Measurements from ENCODE around the gene ITGB6. TPM values are rescaled to one million over a fixed set of nuclear protein-coding genes. Genes with fewer than 3 reads are reported as not detected.
A peak's percentile ranks its signal among the peaks of the same experiment; 100 is the strongest.
"Not testable (repeated sequence)": the region's sequence is repeated elsewhere in the genome, so short reads cannot be mapped to it uniquely, and the experiment has no call there.

Gene ITGB6
- total and polyA plus RNA-seq, 4 experiments from 2014 or later = not detected

DNA sequence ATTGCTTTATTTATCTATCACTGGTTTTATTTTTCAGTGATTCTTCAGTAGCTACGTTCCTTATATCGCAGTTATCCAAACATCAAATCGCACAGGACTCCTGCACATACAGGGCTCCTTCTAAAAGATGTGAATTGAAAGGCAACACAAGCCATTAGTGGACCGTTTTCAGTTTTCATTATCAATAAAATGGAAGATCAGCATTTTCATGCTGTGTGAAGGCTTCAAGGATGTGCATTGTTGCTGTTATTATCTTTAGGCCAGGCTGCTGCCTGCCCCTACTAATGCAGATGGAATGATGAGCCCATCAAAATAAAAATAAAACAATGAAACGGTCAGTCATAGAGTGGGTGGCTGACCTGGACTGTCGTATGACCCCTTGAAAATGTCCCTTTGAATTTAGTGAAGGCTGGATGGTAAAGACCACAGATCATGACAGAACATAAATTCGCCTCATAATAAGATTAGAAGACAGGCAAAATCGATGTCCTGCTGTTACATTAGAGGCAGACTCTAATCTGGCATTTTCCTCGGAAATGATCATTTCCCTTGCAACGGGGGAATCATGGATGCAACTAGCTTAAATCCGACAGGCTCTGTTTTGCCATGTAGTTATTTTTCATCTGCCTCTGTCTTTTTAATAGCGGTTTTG, 32.9 kb downstream of the ITGB6 start:
- DNase-seq = no peak
- intact Hi-C loops (cut with micrococcal nuclease) = no loop called here
- Mint-ChIP-seq H3K4me3 (no peak overlapping the region), H3K4me1 (no peaks in the 10 kb centered on the region), H3K36me3 (no peaks in the 10 kb centered on the region), H3K27me3 (peaks cover 0 to 1% of the 10 kb centered on the region in 2 donors), H3K27ac (no peak overlapping the region), H3K9me3 (no peaks in the 10 kb centered on the region)
- H3K4me3 ChIP-seq (ENCODE audit: low read length in 2 of 2) = no peak overlapping the region
- H3K4me1 ChIP-seq (ENCODE audit: insufficient read depth, low read length) = no peaks in the 10 kb centered on the region
- H3K27ac ChIP-seq (ENCODE audit: low read depth, low read length) = no peak overlapping the region
- no peaks in the 10 kb centered on the region for H3K27me3 ChIP-seq (ENCODE audit: insufficient read depth, low read length)
- ChIA-PET CTCF (ENCODE audit: partially characterized antibody) (no interaction called here), POLR2A (ENCODE audit: partially characterized antibody) (no interaction called here)
- H3K9me3 ChIP-seq (ENCODE audit: control insufficient read depth in 1 of 2, low read length in 2 of 2) = no peaks in the 10 kb centered on the region
- H3K36me3 ChIP-seq (ENCODE audit: insufficient read depth, low read length) = no peaks in the 10 kb centered on the region

DNA sequence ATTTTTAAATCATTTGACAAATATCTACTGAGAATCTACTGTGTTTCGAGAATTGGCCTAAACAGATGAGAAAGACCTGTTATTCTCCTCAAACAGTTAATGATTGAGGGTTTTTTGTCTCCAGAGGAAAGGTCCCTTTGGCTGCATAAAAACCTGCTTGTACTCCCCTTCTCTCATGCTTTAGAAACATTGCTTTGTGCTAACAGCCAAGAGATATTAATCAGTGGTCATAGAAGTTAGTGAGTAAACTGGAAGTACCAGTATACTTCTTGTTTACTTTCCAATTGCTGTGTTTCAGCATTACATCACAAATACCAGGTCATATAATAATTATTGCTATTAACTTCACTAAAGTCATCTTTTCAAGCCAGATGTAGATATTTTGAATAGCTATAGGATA, 34.1 kb downstream of the ITGB6 start:
- Histone ChIP-seq H3K27ac (ENCODE audit: low read depth, low read length) (no peak overlapping the region), H3K36me3 (ENCODE audit: insufficient read depth, low read length) (no peaks in the 10 kb centered on the region), H3K27me3 (ENCODE audit: insufficient read depth, low read length) (no peaks in the 10 kb centered on the region), H3K9me3 (ENCODE audit: control insufficient read depth in 1 of 2, low read length in 2 of 2) (no peaks in the 10 kb centered on the region), H3K4me3 (ENCODE audit: low read length in 2 of 2) (no peak overlapping the region), H3K4me1 (ENCODE audit: insufficient read depth, low read length) (no peaks in the 10 kb centered on the region)
- no peak for DNase-seq
- ChIA-PET CTCF (ENCODE audit: partially characterized antibody) (no interaction called here), POLR2A (ENCODE audit: partially characterized antibody) (no interaction called here)
- H3K4me3 Mint-ChIP-seq = no peak overlapping the region
- H3K27ac Mint-ChIP-seq = no peak overlapping the region
- peaks cover 0 to 1% of the 10 kb centered on the region in 2 donors for H3K27me3 Mint-ChIP-seq
- no peaks in the 10 kb centered on the region for H3K9me3 Mint-ChIP-seq
- intact Hi-C loops (cut with micrococcal nuclease) = no loop called here
- no peaks in the 10 kb centered on the region for H3K36me3 Mint-ChIP-seq
- no peaks in the 10 kb centered on the region for H3K4me1 Mint-ChIP-seq

DNA sequence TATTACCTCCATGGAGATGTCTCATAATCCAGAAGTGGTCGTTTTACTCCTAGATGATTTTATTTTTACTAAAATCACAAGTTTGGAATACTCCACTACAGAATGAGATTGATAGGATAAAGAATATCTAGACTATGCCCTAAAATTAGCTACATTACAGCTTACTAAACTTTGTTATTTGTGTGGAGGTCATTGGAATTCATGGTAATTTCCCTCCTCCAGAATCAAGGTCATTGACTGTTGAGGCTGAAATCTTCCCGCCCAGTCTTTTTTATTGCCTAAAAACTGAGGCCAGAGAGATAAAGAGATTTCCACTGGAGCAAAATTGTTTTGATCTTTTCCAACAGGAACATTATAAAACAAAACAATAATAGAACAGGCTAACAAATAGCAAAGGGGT, 35.0 kb downstream of the ITGB6 start:
- Mint-ChIP-seq H3K4me1 (no peaks in the 10 kb centered on the region), H3K4me3 (no peak overlapping the region), H3K36me3 (no peaks in the 10 kb centered on the region), H3K27ac (no peak overlapping the region), H3K9me3 (no peaks in the 10 kb centered on the region), H3K27me3 (peaks cover 0 to 1% of the 10 kb centered on the region in 2 donors)
- Histone ChIP-seq H3K27ac (ENCODE audit: low read depth, low read length) (no peak overlapping the region), H3K4me3 (ENCODE audit: low read length in 2 of 2) (no peak overlapping the region), H3K9me3 (ENCODE audit: control insufficient read depth in 1 of 2, low read length in 2 of 2) (no peaks in the 10 kb centered on the region), H3K4me1 (ENCODE audit: insufficient read depth, low read length) (no peaks in the 10 kb centered on the region), H3K36me3 (ENCODE audit: insufficient read depth, low read length) (no peaks in the 10 kb centered on the region), H3K27me3 (ENCODE audit: insufficient read depth, low read length) (no peaks in the 10 kb centered on the region)
- intact Hi-C loops (cut with micrococcal nuclease) = no loop called here
- CTCF ChIA-PET (ENCODE audit: partially characterized antibody) = no interaction called here
- DNase-seq = no peak
- POLR2A ChIA-PET (ENCODE audit: partially characterized antibody) = no interaction called here

DNA sequence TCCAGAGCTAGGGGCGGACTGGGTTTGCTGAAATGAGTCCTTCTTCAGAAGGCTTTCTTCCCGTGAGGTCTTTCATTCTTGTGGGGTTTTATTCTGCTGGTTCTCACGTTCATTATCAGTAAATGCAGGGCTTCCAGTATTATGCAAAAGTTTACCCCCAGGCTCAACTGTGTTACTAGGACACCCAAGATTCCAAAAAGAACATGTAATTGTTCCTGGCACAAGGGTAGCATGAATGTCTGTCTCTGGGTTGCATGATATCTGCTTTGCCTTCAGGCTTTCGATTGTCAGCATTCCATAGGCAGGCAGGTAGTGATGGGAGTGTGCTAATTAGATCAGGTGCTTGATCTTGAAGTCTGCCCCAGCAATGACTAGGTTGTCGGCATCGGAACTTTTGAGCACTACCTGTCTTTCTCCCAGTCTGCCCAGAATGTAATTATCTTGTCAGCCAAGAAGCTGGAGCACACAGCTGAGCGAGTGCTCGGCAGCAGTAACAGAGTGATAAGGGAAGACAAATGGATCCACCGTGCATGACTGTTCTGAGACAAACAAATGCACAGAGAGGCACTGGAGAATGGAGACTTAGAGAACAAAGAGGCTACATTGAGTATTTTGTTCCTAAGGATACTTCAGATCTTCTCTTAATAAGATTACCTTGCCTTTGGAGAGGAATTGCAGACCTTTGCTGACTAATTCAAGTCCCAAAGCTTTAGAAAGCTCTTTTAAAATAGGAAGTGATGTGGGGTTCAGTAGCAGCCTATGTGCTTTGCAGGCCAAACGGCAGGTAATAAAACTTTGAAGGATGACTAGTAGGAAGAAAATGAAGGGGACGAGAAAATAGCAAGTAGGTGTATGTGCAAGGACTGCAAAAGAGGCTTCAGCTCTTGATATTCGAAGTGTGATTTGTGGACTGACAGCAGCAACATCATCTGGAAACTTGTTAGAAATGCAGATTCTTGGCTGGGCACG, 41.9 kb downstream of the ITGB6 start:
- CTCF ChIA-PET (ENCODE audit: partially characterized antibody) = no interaction called here
- H3K4me1 Mint-ChIP-seq = no peaks in the 10 kb centered on the region
- POLR2A ChIA-PET (ENCODE audit: partially characterized antibody) = no interaction called here
- H3K36me3 ChIP-seq (ENCODE audit: insufficient read depth, low read length) = no peaks in the 10 kb centered on the region
- H3K4me3 Mint-ChIP-seq = no peak overlapping the region
- intact Hi-C loops (cut with micrococcal nuclease) = no loop called here
- no peaks in the 10 kb centered on the region for H3K36me3 Mint-ChIP-seq
- peaks cover 3% of the 10 kb centered on the region for H3K27me3 ChIP-seq (ENCODE audit: insufficient read depth, low read length)
- H3K27me3 Mint-ChIP-seq = peaks cover 3 to 7% of the 10 kb centered on the region in 2 donors
- no peak overlapping the region for H3K4me3 ChIP-seq (ENCODE audit: low read length in 2 of 2)
- no peak overlapping the region for H3K27ac Mint-ChIP-seq
- peaks cover 0 to 4% (median 0%) of the 10 kb centered on the region in 8 donors for H3K9me3 Mint-ChIP-seq
- no peaks in the 10 kb centered on the region for H3K4me1 ChIP-seq (ENCODE audit: insufficient read depth, low read length)
- H3K27ac ChIP-seq (ENCODE audit: low read depth, low read length) = no peak overlapping the region
- no peaks in the 10 kb centered on the region for H3K9me3 ChIP-seq (ENCODE audit: control insufficient read depth in 1 of 2, low read length in 2 of 2)
- no peak for DNase-seq

DNA sequence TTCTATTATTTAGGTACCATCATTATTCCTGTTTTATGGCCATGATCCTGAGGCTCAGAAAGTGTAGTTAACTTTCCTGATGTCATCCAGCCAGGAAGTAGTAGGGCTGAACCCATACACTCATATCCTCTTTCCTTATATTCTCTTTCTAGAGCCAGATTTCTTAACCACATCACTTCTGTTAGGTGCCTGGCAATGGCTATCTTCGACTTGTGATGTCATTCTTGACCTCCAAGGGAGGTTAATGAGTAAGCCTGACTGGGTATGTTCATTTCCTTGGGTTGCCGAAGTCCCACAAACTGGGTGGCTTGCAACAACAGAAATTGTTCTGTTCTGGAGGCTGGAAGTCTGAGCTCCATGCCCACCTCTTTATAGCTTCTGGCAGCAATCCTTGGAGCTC, 43.4 kb downstream of the ITGB6 start:
- H3K9me3 Mint-ChIP-seq = peaks cover 0 to 4% (median 0%) of the 10 kb centered on the region in 8 donors
- intact Hi-C loops (cut with micrococcal nuclease) = no loop called here
- H3K27me3 ChIP-seq (ENCODE audit: insufficient read depth, low read length) = peaks cover 3% of the 10 kb centered on the region
- no peaks in the 10 kb centered on the region for H3K4me1 ChIP-seq (ENCODE audit: insufficient read depth, low read length)
- no peaks in the 10 kb centered on the region for H3K36me3 Mint-ChIP-seq
- H3K4me3 Mint-ChIP-seq = no peak overlapping the region
- no peak overlapping the region for H3K27ac ChIP-seq (ENCODE audit: low read depth, low read length)
- no peaks in the 10 kb centered on the region for H3K36me3 ChIP-seq (ENCODE audit: insufficient read depth, low read length)
- H3K4me3 ChIP-seq (ENCODE audit: low read length in 2 of 2) = no peak overlapping the region
- H3K27me3 Mint-ChIP-seq = peaks cover 2 to 9% of the 10 kb centered on the region in 2 donors
- CTCF ChIA-PET (ENCODE audit: partially characterized antibody) = interaction anchor here (1.0 kb wide), 1 partner anchor 53 kb away, joined by 3 read pairs; no protein-coding TSS in a partner anchor
- no peaks in the 10 kb centered on the region for H3K4me1 Mint-ChIP-seq
- POLR2A ChIA-PET (ENCODE audit: partially characterized antibody) = no interaction called here
- no peak for DNase-seq
- H3K27ac Mint-ChIP-seq = no peak overlapping the region
- no peaks in the 10 kb centered on the region for H3K9me3 ChIP-seq (ENCODE audit: control insufficient read depth in 1 of 2, low read length in 2 of 2)

DNA sequence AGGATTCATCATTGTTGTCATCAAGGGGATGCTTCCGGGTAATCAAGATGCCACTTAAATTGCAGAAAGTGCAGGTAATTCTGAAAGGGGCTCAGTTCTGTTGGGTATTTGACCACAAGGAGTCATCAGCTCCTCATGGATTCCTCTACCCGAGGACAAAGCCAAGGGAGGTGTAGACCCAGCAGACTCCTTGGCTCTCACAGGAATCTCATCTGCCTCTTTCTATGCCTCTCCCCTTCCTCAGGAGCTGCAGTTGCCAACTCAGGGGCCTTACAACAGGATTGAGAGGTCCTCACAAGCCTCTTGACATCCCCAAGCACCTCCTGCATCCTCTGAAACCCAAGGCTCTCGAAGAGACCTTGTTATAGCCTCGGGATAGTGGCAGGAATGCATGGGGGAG, 44.0 kb downstream of the ITGB6 start:
- no peaks in the 10 kb centered on the region for H3K4me1 Mint-ChIP-seq
- POLR2A ChIA-PET (ENCODE audit: partially characterized antibody) = no interaction called here
- peaks cover 5 to 9% of the 10 kb centered on the region in 2 donors for H3K27me3 Mint-ChIP-seq

DNA sequence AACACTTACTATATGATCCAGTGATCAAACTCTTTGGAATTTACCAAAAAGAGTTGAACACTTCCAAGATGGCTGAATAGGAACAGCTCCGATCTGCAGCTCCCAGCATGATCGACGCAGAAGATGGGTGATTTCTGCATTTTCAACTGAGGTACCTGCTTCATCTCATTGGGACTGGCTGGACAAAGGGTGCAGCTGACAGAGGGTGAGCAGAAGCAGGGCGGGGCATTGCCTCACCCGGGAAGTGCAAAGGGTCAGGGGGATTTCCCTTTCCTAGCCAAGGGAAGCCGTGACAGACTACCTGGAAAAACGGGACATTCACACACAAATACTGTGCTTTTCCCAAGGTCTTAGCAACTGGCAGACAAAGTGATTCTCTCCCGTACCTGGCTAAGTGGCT, 51.7 kb downstream of the ITGB6 start:
- Mint-ChIP-seq H3K4me1 (peaks cover 0 to 10% (median 0%) of the 10 kb centered on the region in 4 donors), H3K4me3 (peak overlapping the region in 1 of 8 donors; percentile 39), H3K27me3 (peaks cover 10 to 19% of the 10 kb centered on the region in 2 donors)
- H3K36me3 Mint-ChIP-seq; H3K36me3 ChIP-seq (ENCODE audit: insufficient read depth, low read length); POLR2A ChIA-PET (ENCODE audit: partially characterized antibody); H3K4me3 ChIP-seq (ENCODE audit: low read length in 2 of 2); H3K27ac ChIP-seq (ENCODE audit: low read depth, low read length); H3K27me3 ChIP-seq (ENCODE audit: insufficient read depth, low read length); DNase-seq; H3K9me3 Mint-ChIP-seq; H3K4me1 ChIP-seq (ENCODE audit: insufficient read depth, low read length); H3K27ac Mint-ChIP-seq; intact Hi-C loops (cut with micrococcal nuclease); CTCF ChIA-PET (ENCODE audit: partially characterized antibody); H3K9me3 ChIP-seq (ENCODE audit: control insufficient read depth in 1 of 2, low read length in 2 of 2): not testable (repeated sequence)

More for the DNA sequence above, 44.0 kb downstream of the ITGB6 start:
- intact Hi-C loops (cut with micrococcal nuclease) = no loop called here
- H3K36me3 ChIP-seq (ENCODE audit: insufficient read depth, low read length) = no peaks in the 10 kb centered on the region
- no peaks in the 10 kb centered on the region for H3K4me1 ChIP-seq (ENCODE audit: insufficient read depth, low read length)
- no peaks in the 10 kb centered on the region for H3K9me3 ChIP-seq (ENCODE audit: control insufficient read depth in 1 of 2, low read length in 2 of 2)
- H3K4me3 Mint-ChIP-seq = no peak overlapping the region
- CTCF ChIA-PET (ENCODE audit: partially characterized antibody) = interaction anchor here (1.0 kb wide), 1 partner anchor 54 kb away, joined by 3 read pairs; no protein-coding TSS in a partner anchor
- no peaks in the 10 kb centered on the region for H3K36me3 Mint-ChIP-seq
- no peak overlapping the region for H3K27ac ChIP-seq (ENCODE audit: low read depth, low read length)
- H3K27me3 ChIP-seq (ENCODE audit: insufficient read depth, low read length) = peaks cover 3% of the 10 kb centered on the region
- no peak for DNase-seq
- no peak overlapping the region for H3K27ac Mint-ChIP-seq
- no peak overlapping the region for H3K4me3 ChIP-seq (ENCODE audit: low read length in 2 of 2)
- peaks cover 0 to 4% (median 0%) of the 10 kb centered on the region in 8 donors for H3K9me3 Mint-ChIP-seq

Measured in CD4-positive, alpha-beta memory T cell (primary cell).